Head of caudate nucleus (tissue), 42 donors: Measurements from ENCODE around the gene CLSTN2.
A peak's percentile ranks its signal among the peaks of the same experiment; 100 is the strongest.

Experiments
- DNase-seq, 42 donors: peaks; one replicate each; pipeline versions ENCODE4 v3.0.0 to v3.0.0-alpha.2; 2020 to 2021; ENCODE audit warnings: mixed read lengths in 7 of 42
- intact Hi-C: fragments of 100-400 bp; cut with DNase I; formaldehyde crosslinking; loops from one replicate; pipeline ENCODE4 v1.15.0; 2022

Gene CLSTN2

GRCh38 chr3:140159646-140160045 lies 224.7 kb downstream of the CLSTN2 start:
- DNase-seq = no peak
- intact Hi-C loops = no loop called here

DNA sequence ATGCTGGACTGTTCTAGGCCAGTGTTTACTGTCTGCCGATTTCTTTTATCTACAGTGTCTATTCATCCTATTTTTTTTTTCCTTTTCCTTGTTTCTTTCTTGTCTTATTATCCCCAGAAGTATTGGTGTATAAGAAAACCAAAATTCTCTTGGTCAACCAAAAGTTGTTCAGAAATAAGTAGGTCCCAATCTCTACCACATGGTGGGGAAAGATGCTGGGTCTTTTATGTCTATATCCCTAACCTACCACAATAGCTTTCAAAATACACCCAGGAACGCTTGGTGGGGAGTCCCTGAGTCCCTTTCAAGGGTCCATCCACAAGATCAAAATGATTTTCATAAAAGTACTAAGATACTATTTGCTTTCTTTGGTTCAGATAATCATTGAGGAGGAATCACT lies 225.6 kb downstream of the CLSTN2 start:
- intact Hi-C loops = no loop called here
- no peak for DNase-seq

DNA sequence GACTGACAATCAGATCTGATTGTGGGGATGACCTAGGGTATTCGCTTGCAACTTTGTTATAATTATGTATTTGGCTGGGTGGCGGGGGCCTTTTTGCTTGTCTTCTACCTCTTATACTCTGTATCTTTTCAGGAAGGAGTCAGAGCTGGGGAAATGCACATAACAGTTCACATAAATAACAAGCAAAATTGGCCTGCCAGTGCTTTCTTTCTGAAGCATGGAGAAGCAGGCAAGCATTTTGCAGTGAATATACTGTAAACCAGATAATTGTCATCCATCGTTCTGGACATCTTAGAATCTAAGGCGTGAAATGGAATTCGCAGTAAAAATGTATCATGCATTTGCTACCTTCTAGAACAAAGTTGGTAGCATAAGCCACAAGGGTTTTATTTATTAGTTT lies 227.6 kb downstream of the CLSTN2 start:
- intact Hi-C loops = no loop called here
- DNase-seq = no peak

DNA sequence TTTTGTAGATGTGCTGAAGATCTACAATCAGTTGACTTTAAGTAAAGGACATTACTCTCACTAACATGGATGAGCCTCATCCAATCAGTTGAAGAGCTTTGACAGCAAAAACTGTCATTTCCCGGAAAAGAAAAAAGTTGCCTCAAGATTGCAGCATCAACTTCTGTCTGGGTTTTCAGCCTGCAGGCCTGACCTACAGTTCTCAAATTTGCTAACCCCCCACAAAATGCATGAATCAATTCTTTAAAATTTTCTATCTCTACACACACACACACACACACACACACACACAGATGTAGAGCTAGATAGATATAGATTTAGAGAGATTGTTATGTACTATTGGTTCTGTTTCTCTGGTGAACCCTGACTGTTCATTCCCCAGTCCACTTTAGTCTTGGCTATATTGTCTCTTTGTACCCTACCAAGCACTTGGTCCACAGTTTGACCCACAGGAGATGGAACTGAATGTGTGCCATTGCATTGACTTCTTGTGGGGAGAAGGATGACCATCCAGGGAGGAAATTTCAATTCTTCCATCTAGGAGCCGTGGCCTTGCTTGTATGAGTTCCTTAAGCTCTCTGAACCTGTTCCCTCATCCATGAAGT lies 228.3 kb downstream of the CLSTN2 start:
- DNase-seq = no peak
- intact Hi-C loops = no loop called here

GRCh38 chr3:140164156-140164555 lies 229.2 kb downstream of the CLSTN2 start:
- intact Hi-C loops = no loop called here
- no peak for DNase-seq

GRCh38 chr3:140164922-140165590 lies 230.1 kb downstream of the CLSTN2 start:
- intact Hi-C loops = no loop called here

DNA sequence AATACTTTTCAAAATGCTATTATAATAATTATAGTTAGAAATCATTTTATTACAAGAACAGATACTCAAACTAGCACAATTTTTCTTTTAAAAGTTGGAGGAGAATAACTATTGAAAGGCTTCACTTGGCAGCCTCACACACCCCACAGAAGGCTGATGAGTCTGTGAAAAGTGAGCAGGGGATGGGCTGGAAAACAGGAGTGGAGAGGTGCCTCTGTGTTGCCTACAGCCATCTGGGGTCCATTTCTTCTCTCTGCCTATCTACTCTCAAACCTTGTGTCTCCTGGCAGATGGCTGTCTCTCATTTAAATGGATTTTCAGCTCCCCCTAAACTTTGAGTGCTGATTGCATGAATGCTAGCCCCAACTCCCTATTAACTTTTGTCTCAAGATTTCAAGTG lies 230.8 kb downstream of the CLSTN2 start:
- intact Hi-C loops = no loop called here

More at GRCh38 chr3:140164922-140165590, 230.1 kb downstream of the CLSTN2 start:
- DNase-seq = no peak

GRCh38 chr3:140166861-140167599 lies 232.0 kb downstream of the CLSTN2 start:
- no peak for DNase-seq
- intact Hi-C loops = no loop called here

More for the DNA sequence above, 230.8 kb downstream of the CLSTN2 start:
- no peak for DNase-seq

GRCh38 chr3:140167600-140168281 lies 232.8 kb downstream of the CLSTN2 start:
- intact Hi-C loops = no loop called here

DNA sequence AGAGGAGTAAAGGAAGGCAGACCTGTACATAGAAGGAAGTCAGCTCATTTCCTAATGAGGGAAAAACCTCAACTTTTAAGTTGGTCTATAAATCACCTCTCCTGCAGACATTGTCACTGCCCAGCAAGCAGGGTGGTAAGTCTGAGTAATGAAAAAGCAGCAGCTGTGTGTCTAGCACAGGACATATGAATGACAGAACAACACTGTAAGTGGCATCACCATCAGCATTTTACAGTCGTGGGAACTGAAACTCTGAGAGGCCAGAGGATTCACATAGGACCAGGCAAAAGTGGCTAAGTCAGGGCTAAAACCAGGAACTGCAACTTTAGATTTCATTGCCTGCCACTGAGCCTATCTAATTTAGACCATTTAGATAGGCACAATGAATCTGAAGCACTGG lies 235.6 kb downstream of the CLSTN2 start:
- intact Hi-C loops = no loop called here

More at GRCh38 chr3:140167600-140168281, 232.8 kb downstream of the CLSTN2 start:
- no peak for DNase-seq

DNA sequence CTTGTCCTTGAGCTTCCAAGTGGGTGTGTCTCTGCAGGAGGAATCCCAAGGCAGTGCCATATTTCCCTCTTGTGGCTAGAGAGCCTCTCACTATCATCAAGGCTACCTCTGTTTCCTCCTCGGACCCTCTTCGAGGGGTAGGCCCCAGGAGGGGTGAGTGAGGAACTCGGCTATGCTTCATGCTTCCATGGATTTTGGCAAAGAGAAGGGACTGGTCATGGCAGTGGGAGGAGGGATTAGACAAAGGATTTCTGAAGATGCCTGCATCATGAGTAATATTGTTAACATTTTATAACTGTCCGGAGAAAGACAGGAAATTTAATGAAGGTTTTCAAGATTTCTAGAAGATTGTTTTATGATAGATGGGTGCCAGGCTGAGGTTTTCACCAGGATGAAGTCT lies 241.5 kb downstream of the CLSTN2 start:
- DNase-seq = no peak
- intact Hi-C loops = no loop called here

More for the DNA sequence above, 235.6 kb downstream of the CLSTN2 start:
- DNase-seq = no peak

DNA sequence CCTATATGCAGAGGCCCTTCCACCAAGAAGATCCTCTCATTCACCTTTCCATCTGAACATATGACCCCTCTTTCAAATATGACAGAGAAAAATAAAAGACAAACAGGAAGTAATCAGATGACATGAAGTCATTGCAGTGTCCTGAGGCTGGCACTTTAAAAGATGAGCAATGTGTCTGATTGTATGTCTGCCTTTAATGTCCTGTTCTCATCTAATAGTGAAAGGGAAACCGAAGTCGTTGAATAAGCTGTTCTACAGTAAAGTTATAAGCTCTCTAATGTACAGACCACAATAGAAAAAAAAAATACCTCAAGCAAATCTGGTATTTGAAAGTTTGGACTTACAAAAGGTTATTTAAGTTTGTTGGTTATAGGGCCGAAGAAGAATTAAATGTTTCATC lies 243.0 kb downstream of the CLSTN2 start:
- intact Hi-C loops = no loop called here
- no peak for DNase-seq

DNA sequence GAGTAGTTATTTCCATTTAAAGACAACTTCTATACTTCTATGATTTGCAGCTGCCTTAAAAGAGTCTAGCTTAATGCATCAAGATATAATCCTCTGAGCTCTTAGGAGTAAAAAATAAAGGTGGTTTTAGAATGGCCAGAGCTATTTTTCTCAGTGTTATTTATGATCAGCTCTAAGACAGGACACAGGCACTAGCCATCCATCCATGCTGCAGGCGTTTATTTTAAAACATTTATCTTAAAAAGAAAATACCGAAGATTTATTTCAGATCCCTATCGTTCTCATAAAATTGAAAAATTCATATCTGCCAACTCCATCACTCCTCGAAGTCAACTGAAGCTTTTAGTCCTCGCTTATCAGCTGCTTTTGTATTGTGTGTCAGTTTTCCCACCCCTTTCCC lies 243.5 kb downstream of the CLSTN2 start:
- DNase-seq = no peak
- intact Hi-C loops = no loop called here

DNA sequence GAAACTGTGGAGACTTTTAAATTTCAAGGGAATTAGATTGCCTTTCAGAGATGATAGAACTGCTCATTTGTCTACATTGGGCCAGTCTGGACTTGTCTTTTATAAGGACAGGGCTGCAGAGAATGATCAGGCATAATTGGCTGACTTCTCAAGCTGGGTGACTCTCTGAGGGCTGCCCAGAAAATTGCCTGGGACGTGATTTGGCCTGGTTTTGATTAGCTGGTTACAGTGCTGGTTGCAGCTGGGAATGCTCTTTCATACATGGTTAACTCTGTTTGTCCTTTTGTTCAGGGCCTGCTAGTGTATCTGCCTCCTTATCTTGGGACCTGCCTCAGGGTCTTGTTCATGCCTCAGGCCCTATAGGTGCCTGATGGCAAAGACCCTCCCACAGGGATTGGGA lies 245.6 kb downstream of the CLSTN2 start:
- intact Hi-C loops = no loop called here

GRCh38 chr3:140185375-140185774 lies 250.4 kb downstream of the CLSTN2 start:
- intact Hi-C loops = no loop called here
- no peak for DNase-seq

More for the DNA sequence above, 245.6 kb downstream of the CLSTN2 start:
- no peak for DNase-seq

GRCh38 chr3:140186421-140186920 lies 251.5 kb downstream of the CLSTN2 start:
- intact Hi-C loops = no loop called here
- DNase-seq = peak in 1 of 42 donors; percentile 36

GRCh38 chr3:140187028-140187427 lies 252.0 kb downstream of the CLSTN2 start:
- no peak for DNase-seq
- intact Hi-C loops = no loop called here

DNA sequence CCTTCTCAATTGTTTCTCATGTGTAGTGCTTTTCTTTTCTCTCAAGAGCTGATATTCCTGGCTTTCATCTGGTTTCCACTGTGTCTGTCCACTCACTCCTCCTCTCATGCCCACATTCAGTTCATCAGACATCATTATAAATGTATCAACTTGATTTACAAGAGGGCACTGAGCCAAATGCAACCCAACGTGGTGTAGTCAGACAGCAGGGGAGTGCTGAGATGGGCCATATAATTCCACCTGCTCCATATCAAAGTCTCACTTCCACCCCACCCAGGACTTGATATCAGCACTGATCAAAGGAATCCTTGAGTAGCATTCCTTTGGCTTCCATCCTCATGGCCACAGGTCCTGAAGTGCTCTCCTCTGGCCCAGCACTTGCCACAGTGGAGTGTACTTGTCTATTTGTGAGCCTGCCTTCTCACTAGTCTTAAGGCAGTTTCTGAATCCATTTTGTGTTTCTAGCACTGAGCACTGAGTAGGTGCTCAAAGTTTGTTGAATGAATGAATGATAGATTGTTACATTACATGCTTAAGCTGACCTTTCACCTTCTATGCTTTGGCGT lies 252.8 kb downstream of the CLSTN2 start:
- no peak for DNase-seq
- intact Hi-C loops = no loop called here

- intact Hi-C loops = no loop called here
- no peak for DNase-seq
These were observed 253.3 kb downstream of the CLSTN2 start for GRCh38 chr3:140188285-140188684.
